ENCODE data around the gene HOXB2.

Gene HOXB2

DNA sequence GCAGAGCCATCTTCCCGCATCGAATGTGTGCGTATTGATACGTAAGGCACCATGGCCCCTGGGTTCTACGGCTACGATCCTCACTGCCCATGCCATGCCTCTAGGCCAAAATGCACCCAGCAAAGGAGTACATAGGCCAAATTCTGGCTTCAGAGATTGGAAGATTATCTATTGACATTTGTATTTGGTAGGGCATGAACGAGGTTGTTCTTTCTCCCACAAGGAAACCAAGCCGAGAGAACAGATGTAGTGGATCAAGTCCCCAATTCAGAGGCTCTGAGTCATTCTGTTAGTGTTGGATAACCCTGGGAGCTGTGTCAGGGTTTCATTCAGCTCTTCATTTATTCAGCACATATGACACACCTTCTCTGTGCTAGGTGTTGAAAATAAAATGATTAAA lies 50.6 kb downstream of the HOXB2 start:
- Histone ChIP-seq H3K9me3 (ENCODE audit: severe bottlenecking) (no peaks in the 10 kb centered on the region), H3K4me1 (ENCODE audit: insufficient read depth, poor library complexity, severe bottlenecking) (peaks cover 7% of the 10 kb centered on the region), H3K4me3 (ENCODE audit: severe bottlenecking) (no peak overlapping the region), H3K27ac (ENCODE audit: poor library complexity, severe bottlenecking) (no peak overlapping the region), H3K36me3 (ENCODE audit: low read depth) (no peaks in the 10 kb centered on the region), H3K27me3 (ENCODE audit: insufficient read depth, poor library complexity, severe bottlenecking) (no peaks in the 10 kb centered on the region)
- ATAC-seq (ENCODE audit: low read depth) (no peak), DNase-seq (ENCODE audit: low spot score) (no peak)
- no peak for TF ChIP-seq CTCF (IDR thresholded peaks at IDR 0.05; ENCODE audit: poor library complexity, severe bottlenecking)
